VCaP (cell line): ENCODE measurements around the gene HNRNPA3.
"Not testable (repeated sequence)": the region's sequence is repeated elsewhere in the genome, so short reads cannot be mapped to it uniquely, and the experiment has no call there.

Source experiments
- H3K27ac ChIP-seq: fragments of 450-650 bp; 2 replicates; pipeline ENCODE4 v1.5.1; 2017
- TF ChIP-seq, protein P1 (sequence below): fragments of 450-650 bp; conservative IDR thresholded peaks from 2 replicates; pipeline ENCODE4 v1.5.1; 2017; ENCODE audit warnings: mild to moderate bottlenecking, moderate library complexity

The HNRNPA3 gene

DNA sequence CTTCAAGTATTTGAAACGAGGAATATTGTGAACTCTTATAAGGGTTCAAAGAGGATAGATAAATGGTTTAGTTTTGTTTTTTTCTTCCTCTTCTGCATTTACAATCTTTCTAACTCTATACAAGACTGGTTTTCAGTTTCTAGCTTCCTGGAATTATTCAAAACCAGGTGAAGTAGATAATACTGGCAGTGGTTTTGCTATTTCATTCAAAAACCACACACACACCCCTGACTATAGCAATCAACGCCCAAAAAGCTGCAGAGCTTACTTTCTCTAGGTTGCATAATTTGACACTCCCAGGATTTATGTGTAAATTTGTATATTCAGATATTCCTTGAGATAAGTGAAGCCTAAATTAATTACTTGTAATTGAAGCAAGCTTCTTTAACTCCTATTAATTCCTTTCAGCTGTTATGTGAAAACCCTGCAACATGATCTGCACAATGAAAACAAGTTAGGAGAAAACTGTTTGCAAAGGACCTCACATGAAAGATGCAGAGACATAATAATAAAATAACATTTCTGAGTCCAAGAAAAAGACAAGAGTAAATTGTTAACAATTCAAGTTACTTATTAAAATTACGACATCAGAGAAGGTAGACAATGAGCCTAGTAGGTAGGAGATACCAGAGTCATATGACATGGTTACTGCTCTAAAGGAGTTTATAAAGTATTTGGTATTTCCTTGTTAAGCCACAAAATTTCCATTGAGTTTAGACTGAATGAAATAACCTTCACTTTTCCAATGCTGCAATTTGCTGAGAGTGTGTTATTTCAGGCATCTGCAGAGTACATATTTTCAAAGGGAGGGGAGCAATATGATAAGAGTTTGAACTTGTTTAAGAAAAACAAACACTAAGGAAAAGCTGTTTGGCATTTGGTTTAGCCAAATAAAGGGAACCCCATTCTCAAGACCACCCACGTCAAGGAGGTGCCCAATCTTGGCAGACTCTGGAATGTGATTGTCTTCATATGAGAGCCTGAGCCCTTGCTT, 53.5 kb downstream of the HNRNPA3 start:
- TF ChIP-seq, protein P1, sequence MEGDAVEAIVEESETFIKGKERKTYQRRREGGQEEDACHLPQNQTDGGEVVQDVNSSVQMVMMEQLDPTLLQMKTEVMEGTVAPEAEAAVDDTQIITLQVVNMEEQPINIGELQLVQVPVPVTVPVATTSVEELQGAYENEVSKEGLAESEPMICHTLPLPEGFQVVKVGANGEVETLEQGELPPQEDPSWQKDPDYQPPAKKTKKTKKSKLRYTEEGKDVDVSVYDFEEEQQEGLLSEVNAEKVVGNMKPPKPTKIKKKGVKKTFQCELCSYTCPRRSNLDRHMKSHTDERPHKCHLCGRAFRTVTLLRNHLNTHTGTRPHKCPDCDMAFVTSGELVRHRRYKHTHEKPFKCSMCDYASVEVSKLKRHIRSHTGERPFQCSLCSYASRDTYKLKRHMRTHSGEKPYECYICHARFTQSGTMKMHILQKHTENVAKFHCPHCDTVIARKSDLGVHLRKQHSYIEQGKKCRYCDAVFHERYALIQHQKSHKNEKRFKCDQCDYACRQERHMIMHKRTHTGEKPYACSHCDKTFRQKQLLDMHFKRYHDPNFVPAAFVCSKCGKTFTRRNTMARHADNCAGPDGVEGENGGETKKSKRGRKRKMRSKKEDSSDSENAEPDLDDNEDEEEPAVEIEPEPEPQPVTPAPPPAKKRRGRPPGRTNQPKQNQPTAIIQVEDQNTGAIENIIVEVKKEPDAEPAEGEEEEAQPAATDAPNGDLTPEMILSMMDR, result no peak

DNA sequence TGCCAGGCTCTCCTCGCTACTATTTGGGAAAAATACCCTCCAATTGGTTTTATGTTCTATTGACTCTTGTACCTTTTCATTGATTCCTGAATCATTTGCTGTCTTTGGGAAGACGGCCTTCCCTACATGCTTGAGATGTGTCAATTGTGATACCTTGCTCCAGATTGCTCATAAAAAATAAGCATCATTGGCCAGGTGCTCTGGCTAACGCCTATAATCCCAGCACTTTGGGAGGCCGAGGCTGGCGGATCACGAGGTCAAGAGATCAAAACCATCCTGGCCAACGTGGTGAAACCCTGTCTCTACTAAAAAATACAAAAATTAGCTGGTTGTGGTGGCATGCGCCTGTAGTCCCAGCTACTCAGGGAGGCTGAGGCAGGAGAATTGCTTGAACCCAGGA, 54.4 kb downstream of the HNRNPA3 start:
- H3K27ac ChIP-seq, result not testable (repeated sequence)

More for the DNA sequence above, 53.5 kb downstream of the HNRNPA3 start:
- peak overlapping the region; percentile 94 for H3K27ac ChIP-seq

DNA sequence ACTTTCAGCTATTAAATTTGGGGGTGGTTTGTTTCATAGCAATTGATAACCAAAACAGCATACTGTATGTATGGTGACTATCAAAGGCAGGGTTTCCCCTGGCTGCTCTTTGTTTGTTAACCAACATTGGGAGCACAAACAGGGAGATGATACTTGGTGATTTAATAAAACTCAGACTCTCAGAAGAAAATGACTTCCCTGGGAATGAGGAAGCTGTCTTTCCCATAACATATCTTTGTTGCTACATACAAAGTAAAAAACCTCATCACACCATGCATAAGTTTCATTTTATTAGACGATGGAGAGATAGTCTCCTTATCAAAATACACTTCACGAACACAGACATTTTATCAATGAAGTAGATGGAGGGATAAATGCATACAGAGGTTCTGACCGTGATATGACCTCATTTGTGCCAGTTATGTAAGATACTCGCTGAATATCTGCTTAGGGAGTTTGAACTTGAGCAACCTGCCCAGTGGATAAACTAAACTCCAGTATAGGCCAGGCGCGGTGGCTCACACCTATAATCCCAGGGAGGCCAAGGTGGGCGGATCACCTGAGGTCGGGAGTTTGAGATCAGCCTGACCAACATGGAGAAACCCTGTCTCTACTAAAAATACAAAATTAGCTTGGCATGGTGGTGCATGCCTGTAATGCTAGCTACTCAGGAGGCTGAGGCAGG, 55.7 kb downstream of the HNRNPA3 start:
- TF ChIP-seq, protein P1, result no peak
- no peak overlapping the region for H3K27ac ChIP-seq

DNA sequence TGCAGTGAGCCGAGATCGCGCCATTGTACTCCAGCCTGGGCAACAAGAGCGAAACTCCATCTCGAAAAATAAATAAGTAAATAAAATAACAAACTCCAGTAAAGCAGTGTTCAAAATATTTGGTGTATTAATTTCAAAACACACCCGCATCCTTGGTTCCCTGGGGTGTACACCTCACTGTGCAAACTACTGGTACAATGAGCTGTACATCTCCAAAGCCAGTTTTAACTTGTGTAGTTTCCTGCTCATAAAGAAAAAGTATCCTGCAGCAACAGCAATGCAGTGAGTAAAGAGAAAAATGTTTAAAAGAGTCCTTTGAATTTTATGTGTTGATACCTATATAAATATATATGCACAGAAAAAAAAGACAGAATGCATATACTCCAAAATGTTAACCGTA, 56.3 kb downstream of the HNRNPA3 start:
- no peak overlapping the region for H3K27ac ChIP-seq
- TF ChIP-seq, protein P1, result no peak

DNA sequence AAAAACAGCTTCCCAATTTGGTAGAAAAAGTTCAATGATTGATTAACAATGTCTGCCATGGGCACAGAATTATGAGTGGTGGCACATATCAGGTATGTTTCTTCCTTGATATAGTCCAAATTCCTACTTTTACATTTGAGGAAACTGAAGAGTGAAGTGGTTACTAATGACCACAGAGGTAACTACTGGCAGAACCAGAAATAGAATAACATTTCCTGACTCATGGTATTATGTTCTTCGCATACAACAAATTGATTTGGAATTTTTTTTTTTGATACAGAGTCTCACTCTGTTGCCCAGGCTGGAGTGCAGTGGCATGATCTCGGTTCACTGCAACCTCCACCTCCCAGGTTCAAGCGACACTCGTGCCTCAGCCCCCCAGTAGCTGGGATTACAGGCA, 57.9 kb downstream of the HNRNPA3 start:
- TF ChIP-seq, protein P1, result no peak
- no peak overlapping the region for H3K27ac ChIP-seq

DNA sequence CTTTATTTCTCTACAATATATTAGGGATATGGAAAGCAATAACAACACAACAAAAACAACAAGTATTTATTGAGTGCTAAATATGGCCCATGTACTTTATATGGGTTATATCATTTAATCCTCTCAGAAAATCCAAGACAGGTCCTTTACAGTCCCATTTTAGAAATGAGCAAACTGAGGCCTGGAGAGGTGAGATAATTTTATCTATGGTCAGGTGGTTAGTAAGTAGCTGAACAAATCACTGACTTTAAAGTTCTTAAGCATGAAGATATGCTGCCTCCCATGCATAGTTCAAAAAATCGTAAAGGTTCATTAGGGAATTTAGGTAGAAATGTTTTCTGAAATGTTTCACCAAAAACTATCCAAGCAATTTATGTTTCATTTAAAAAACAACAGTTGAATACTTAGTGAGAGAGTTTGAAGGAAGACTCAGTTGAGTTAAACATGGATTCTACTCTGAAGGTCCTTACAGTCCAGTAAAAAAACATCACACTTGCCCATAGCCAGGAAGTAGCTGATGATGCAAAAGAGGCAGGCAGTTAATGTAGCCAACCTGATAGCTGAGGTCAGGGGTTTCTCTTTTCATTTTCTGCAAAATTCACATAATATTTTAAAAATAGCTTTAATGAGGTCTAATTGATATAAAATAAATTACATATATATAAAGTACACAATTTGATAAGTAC, 59.5 kb downstream of the HNRNPA3 start:
- H3K27ac ChIP-seq, result no peak overlapping the region
- TF ChIP-seq, protein P1, result no peak

DNA sequence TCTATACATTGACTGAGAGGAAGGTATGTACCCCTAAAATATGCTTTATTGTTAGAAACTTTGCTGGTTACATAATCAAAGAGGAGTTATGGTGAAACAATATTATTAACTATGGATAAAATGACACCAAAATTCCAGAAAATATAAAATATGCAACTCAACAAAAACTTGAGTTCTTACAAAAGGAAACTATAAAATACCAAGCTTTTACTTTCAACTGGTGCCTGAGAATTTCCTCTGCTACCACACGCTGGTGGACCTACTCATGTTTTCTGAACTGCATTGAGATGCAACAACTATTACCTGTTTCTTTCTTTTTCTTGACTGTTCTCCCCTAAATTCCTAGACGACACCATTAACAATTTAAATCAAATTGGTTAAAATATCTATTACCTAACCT, 60.2 kb downstream of the HNRNPA3 start:
- no peak overlapping the region for H3K27ac ChIP-seq
- TF ChIP-seq, protein P1, result no peak
